H9 (cell line): ENCODE data around the gene IQGAP3. TPM values are rescaled to one million over a fixed set of nuclear protein-coding genes. Genes with fewer than 3 reads are reported as not detected.

ENCODE experiments used
- DNase-seq: peaks from one replicate; pipeline ENCODE4 v3.0.0-alpha.2; 2017
- H2AFZ ChIP-seq: one replicate; pipeline ENCODE4 v1.6.1; 2013; ENCODE audit warnings: mild to moderate bottlenecking, low read length, control low read depth, moderate library complexity
- H2AK5ac ChIP-seq: 2 replicates; pipeline ENCODE4 v1.6.1; 2013; ENCODE audit warnings: low read length, control low read depth, mixed read lengths; ENCODE audit not compliant: insufficient read length
- H2BK120ac ChIP-seq: one replicate; pipeline ENCODE4 v1.6.1; 2013; ENCODE audit warnings: low read depth, mild to moderate bottlenecking, low read length, control low read depth, inconsistent platforms; ENCODE audit not compliant: poor library complexity, severe bottlenecking
- H2BK12ac ChIP-seq: 2 replicates; pipeline ENCODE4 v1.6.1; 2013; ENCODE audit warnings: low read length, control low read depth, mixed read lengths, low read depth; ENCODE audit not compliant: insufficient read length
- H2BK15ac ChIP-seq: 2 replicates; pipeline ENCODE4 v1.6.1; 2013; ENCODE audit warnings: low read depth, low read length, control low read depth
- H2BK20ac ChIP-seq: one replicate; pipeline ENCODE4 v1.6.1; 2013; ENCODE audit warnings: low read depth, mild to moderate bottlenecking, low read length, control low read depth, inconsistent platforms; ENCODE audit not compliant: poor library complexity, severe bottlenecking
- H2BK5ac ChIP-seq: 2 replicates; pipeline ENCODE4 v1.6.1; 2013; ENCODE audit warnings: low read length, control low read depth, mixed read lengths; ENCODE audit not compliant: insufficient read length
- H3K14ac ChIP-seq: 2 replicates; pipeline ENCODE4 v1.6.1; 2013; ENCODE audit warnings: low read length, control low read depth; ENCODE audit not compliant: insufficient read depth
- H3K18ac ChIP-seq: 2 replicates; pipeline ENCODE4 v1.6.1; 2013; ENCODE audit warnings: low read depth, mild to moderate bottlenecking, mixed read lengths, low read length, control low read depth; ENCODE audit not compliant: insufficient read length
- H3K23ac ChIP-seq: 2 replicates; pipeline ENCODE4 v1.6.1; 2013; ENCODE audit warnings: low read length, control low read depth, mixed read lengths, low read depth; ENCODE audit not compliant: insufficient read length
- H3K23me2 ChIP-seq: 2 replicates; pipeline ENCODE4 v1.6.1; 2013; ENCODE audit warnings: low read depth, mild to moderate bottlenecking, mixed read lengths, low read length, control low read depth; ENCODE audit not compliant: insufficient read length, poor library complexity, severe bottlenecking
- H3K27ac ChIP-seq: 2 replicates; pipeline ENCODE4 v1.5.1; 2013; ENCODE audit warnings: low read length, control low read depth, mixed read lengths, low read depth; ENCODE audit not compliant: insufficient read length
- H3K27me3 ChIP-seq: 2 replicates; pipeline ENCODE4 v1.6.1; 2013; ENCODE audit warnings: low read length, control low read depth, inconsistent platforms; ENCODE audit not compliant: insufficient read depth
- H3K4ac ChIP-seq: 2 replicates; pipeline ENCODE4 v1.6.1; 2013; ENCODE audit warnings: low read depth, mild to moderate bottlenecking, control low read depth, inconsistent platforms, low read length, moderate library complexity
- H3K4me1 ChIP-seq: 2 replicates; pipeline ENCODE4 v1.6.1; 2013; ENCODE audit warnings: low read length, control low read depth, inconsistent platforms; ENCODE audit not compliant: insufficient read depth
- H3K4me2 ChIP-seq: 2 replicates; pipeline ENCODE4 v1.6.1; 2013; ENCODE audit warnings: low read length, control low read depth, mixed read lengths; ENCODE audit not compliant: insufficient read length, insufficient read depth
- H3K56ac ChIP-seq: 2 replicates; pipeline ENCODE4 v1.6.1; 2013; ENCODE audit warnings: low read depth, mild to moderate bottlenecking, mixed read lengths, low read length, control low read depth; ENCODE audit not compliant: insufficient read length
- H3K79me1 ChIP-seq: 2 replicates; pipeline ENCODE4 v1.6.1; 2013; ENCODE audit warnings: low read depth, mild to moderate bottlenecking, moderate library complexity, low read length, control low read depth, inconsistent platforms; ENCODE audit not compliant: insufficient read depth, poor library complexity, severe bottlenecking
- H3K79me2 ChIP-seq: 2 replicates; pipeline ENCODE4 v1.6.1; 2013; ENCODE audit warnings: low read length, control low read depth, inconsistent platforms; ENCODE audit not compliant: insufficient read depth
- H3K9ac ChIP-seq: 2 replicates; pipeline ENCODE4 v1.6.1; 2013; ENCODE audit warnings: low read length, control low read depth, mixed read lengths; ENCODE audit not compliant: insufficient read length; ENCODE audit errors: extremely low read depth
- H3K9me3 ChIP-seq: one replicate; pipeline ENCODE4 v1.6.1; 2013; ENCODE audit warnings: low read depth, low read length, inconsistent platforms; ENCODE audit not compliant: control insufficient read depth
- H3T11ph ChIP-seq: one replicate; pipeline ENCODE4 v1.6.1; 2013; ENCODE audit warnings: mild to moderate bottlenecking, low read length, control low read depth, inconsistent platforms
- H4K20me1 ChIP-seq: one replicate; pipeline ENCODE4 v1.6.1; 2013; ENCODE audit not compliant: control insufficient read depth, insufficient read length, insufficient read depth
- H4K5ac ChIP-seq: 2 replicates; pipeline ENCODE4 v1.6.1; 2013; ENCODE audit warnings: low read depth, mild to moderate bottlenecking, mixed read lengths, low read length, control low read depth; ENCODE audit not compliant: insufficient read length
- H4K8ac ChIP-seq: replicated peaks from 2 replicates; pipeline ENCODE4 v1.6.1; 2013; ENCODE audit warnings: low read length, control low read depth, mixed read lengths, low read depth; ENCODE audit not compliant: insufficient read length
- H4K91ac ChIP-seq: 2 replicates; pipeline ENCODE4 v1.6.1; 2013; ENCODE audit warnings: low read depth, mild to moderate bottlenecking, moderate library complexity, mixed read lengths, low read length, control low read depth; ENCODE audit not compliant: insufficient read length
- H3K27ac Mint-ChIP-seq, 3 experiments: 2 replicates in 2 of 3; 3 replicates in 1 of 3; pipeline ENCODE4 v1.8.0; 2020 to 2021; ENCODE audit warnings: mixed read lengths in 3 of 3, mild to moderate bottlenecking in 1 of 3, moderate library complexity in 1 of 3
- H3K27me3 Mint-ChIP-seq: 2 replicates; pipeline ENCODE4 v1.8.0; 2021; ENCODE audit warnings: low read depth, mild to moderate bottlenecking, moderate library complexity, mixed read lengths
- H3K36me3 Mint-ChIP-seq, 3 experiments: 2 replicates in 2 of 3; 3 replicates in 1 of 3; pipeline ENCODE4 v1.8.0; 2020 to 2021; ENCODE audit warnings: low read depth in 3 of 3, mixed read lengths in 3 of 3; ENCODE audit not compliant: insufficient read depth in 1 of 3
- H3K4me1 Mint-ChIP-seq, 2 experiments: 2 replicates each; pipeline ENCODE4 v1.8.0; 2020; ENCODE audit warnings: mixed read lengths in 2 of 2
- H3K4me3 Mint-ChIP-seq, 2 experiments: 2 replicates in 1 of 2; 3 replicates in 1 of 2; pipeline ENCODE4 v1.8.0; 2020 to 2021; ENCODE audit warnings: mild to moderate bottlenecking in 2 of 2, mixed read lengths in 2 of 2, moderate library complexity in 1 of 2
- H3K9me3 Mint-ChIP-seq, 2 experiments: 2 replicates in 1 of 2; 3 replicates in 1 of 2; pipeline ENCODE4 v1.8.0; 2020; ENCODE audit warnings: mild to moderate bottlenecking in 2 of 2, mixed read lengths in 2 of 2, moderate library complexity in 1 of 2
- WGBS: extraction: QIAGEN DNeasy Blood & Tissue Kit; methylation state at CpG from one replicate; pipeline ENCODE4 v1.1.7; 2013; ENCODE audit warnings: missing lambda C conversion rate, low lambda C conversion rate, mixed read lengths; ENCODE audit not compliant: insufficient read length; ENCODE audit errors: extremely low coverage; 5-methylcytosine and 5-hydroxymethylcytosine counted together
- total RNA-seq: library from RNA; stranded (reverse); gene quantifications from 2 replicates; pipeline ENCODE4 v1.2.1, GENCODE V29; 2021
- TF ChIP-seq, protein P1 (sequence below): fragments of 200-600 bp; sonication (generic); conservative IDR thresholded peaks from 3 replicates; pipeline ENCODE4 v1.8.0; 2021; ENCODE audit warnings: antibody characterized with exemption, mild to moderate bottlenecking

The IQGAP3 gene
- total RNA-seq, 1 experiment from 2014 or later = 24.5 TPM

DNA sequence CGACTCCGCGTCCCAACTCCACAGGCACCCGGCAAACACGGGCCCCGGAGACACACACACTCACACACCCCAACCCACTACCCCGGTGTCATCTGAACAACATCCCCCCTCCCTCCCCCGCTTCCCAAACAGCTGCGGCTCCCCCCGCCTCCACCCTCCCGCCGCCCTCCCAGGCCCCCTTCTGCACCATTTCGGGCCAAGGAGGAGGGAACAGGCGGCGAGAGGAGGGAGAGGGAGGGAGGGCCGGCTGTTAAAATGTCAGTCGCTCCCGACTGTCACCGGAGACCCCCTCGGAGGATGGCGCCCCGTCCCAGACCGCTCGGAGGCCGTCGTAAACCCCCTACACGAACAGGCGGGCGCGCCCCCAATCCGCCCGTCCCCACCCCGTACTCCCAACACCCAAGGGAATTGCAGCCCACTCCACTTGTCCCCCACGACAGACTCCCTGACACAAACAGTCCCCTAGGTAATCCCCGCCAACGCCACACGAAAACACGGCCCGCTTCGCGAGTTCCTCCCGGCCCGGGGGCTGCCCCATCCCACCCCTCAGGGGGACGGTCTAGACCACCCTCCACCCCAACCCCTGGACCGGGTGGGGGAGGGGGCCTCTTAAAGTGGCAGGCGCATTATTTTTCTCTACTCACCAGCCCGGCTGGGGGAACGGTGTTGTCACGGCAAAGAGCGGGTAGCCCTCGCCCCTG, 72.4 kb downstream of the IQGAP3 start:
- Histone ChIP-seq H4K91ac (no peak overlapping the region), H3T11ph (no peak overlapping the region), H3K4me2 (peak overlapping the region; percentile 60), H4K8ac (no peak overlapping the region), H2BK5ac (no peak overlapping the region), H3K9ac (peak overlapping the region; percentile 10), H4K20me1 (no peaks in the 10 kb centered on the region), H3K14ac (no peak overlapping the region), H3K18ac (no peak overlapping the region), H2AFZ (no peak overlapping the region), H3K23ac (no peak overlapping the region), H4K5ac (no peak overlapping the region), H3K4ac (no peak overlapping the region), H3K4me1 (peaks cover 19% of the 10 kb centered on the region), H3K79me1 (no peaks in the 10 kb centered on the region), H3K9me3 (no peaks in the 10 kb centered on the region), H3K56ac (no peak overlapping the region), H3K79me2 (peaks cover 13% of the 10 kb centered on the region; the same call in 1 of the 2 replicates), H2BK12ac (no peak overlapping the region), H3K27me3 (no peaks in the 10 kb centered on the region), H2BK20ac (no peak overlapping the region), H2BK15ac (no peak overlapping the region), H2AK5ac (no peak overlapping the region), H2BK120ac (no peak overlapping the region), H3K27ac (no peak overlapping the region), H3K23me2 (peaks cover 15% of the 10 kb centered on the region)
- Mint-ChIP-seq H3K4me1 (peaks cover 64 to 73% of the 10 kb centered on the region in 2 experiments), H3K27me3 (no peaks in the 10 kb centered on the region), H3K27ac (peak overlapping the region in 1 of 3 experiments; percentile 79; a peak in 2 of 7 replicates), H3K4me3 (peak overlapping the region; percentile 86 to 95), H3K36me3 (peaks cover 0 to 3% (median 2%) of the 10 kb centered on the region in 3 experiments; a peak in 2 of 7 replicates), H3K9me3 (no peaks in the 10 kb centered on the region)
- TF ChIP-seq, protein P1, sequence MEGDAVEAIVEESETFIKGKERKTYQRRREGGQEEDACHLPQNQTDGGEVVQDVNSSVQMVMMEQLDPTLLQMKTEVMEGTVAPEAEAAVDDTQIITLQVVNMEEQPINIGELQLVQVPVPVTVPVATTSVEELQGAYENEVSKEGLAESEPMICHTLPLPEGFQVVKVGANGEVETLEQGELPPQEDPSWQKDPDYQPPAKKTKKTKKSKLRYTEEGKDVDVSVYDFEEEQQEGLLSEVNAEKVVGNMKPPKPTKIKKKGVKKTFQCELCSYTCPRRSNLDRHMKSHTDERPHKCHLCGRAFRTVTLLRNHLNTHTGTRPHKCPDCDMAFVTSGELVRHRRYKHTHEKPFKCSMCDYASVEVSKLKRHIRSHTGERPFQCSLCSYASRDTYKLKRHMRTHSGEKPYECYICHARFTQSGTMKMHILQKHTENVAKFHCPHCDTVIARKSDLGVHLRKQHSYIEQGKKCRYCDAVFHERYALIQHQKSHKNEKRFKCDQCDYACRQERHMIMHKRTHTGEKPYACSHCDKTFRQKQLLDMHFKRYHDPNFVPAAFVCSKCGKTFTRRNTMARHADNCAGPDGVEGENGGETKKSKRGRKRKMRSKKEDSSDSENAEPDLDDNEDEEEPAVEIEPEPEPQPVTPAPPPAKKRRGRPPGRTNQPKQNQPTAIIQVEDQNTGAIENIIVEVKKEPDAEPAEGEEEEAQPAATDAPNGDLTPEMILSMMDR = no peak
- DNase-seq = no peak
- WGBS = no CpG with 5 or more reads among the region's 51 CpGs
